OCI-LY7 (cell line): ENCODE data around the gene SFT2D3. TPM values are rescaled to one million over a fixed set of nuclear protein-coding genes. Genes with fewer than 3 reads are reported as not detected.

Experiments
- Bru-seq: library from RNA; stranded (reverse); fragments of 400-500 nt; gene quantifications from one replicate; lab custom pipeline; 2021; lab: Mats Ljungman, UMichigan
- BruChase-seq, 2 experiments: library from RNA; stranded (reverse); fragments of 400-500 nt; gene quantifications; one replicate each; lab custom pipeline; 2021; lab: Mats Ljungman, UMichigan
- BruUV-seq: library from RNA; stranded (reverse); fragments of 400-500 nt; replicated peaks from 2 replicates; lab custom pipeline; 2021; lab: Mats Ljungman, UMichigan
- CTCF ChIA-PET: fragments of 300-600 bp; sonication (Branson Sonifier 250); formaldehyde crosslinking; loops from one replicate; lab custom pipeline; 2022; ENCODE audit warnings: antibody characterized with exemption; ENCODE audit not compliant: unreplicated experiment; lab: Charles Lee
- POLR2A ChIA-PET: fragments of 300-600 bp; sonication (Branson Sonifier 250); formaldehyde crosslinking; loops from one replicate; lab custom pipeline; 2022; ENCODE audit warnings: antibody characterized with exemption; lab: Charles Lee
- DNase-seq: peaks from one replicate; pipeline ENCODE4 v3.0.0-alpha.2; 2015; ENCODE audit warnings: low spot score
- H2AFZ ChIP-seq: fragments of 200-600 bp; sonication (generic), shearing (Covaris generic); 2 replicates; pipeline ENCODE4 v1.6.1; 2014; ENCODE audit warnings: mild to moderate bottlenecking, antibody characterized with exemption, low read length, moderate library complexity
- H3K27ac ChIP-seq: fragments of 200-600 bp; sonication (generic); 2 replicates; pipeline ENCODE4 v1.5.1; 2014; ENCODE audit warnings: mixed run types, low read depth, mild to moderate bottlenecking, moderate library complexity, low read length, inconsistent platforms; ENCODE audit not compliant: poor library complexity, severe bottlenecking
- H3K36me3 ChIP-seq: fragments of 200-600 bp; sonication (generic); 2 replicates; pipeline ENCODE4 v1.6.1; 2014; ENCODE audit warnings: mild to moderate bottlenecking, antibody characterized with exemption, low read length, moderate library complexity, mixed read lengths; ENCODE audit not compliant: insufficient read depth
- H3K4me1 ChIP-seq: fragments of 200-600 bp; sonication (generic); 2 replicates; pipeline ENCODE4 v1.5.1; 2014; ENCODE audit warnings: mild to moderate bottlenecking, low read length; ENCODE audit not compliant: insufficient read depth, poor library complexity, severe bottlenecking
- H3K4me2 ChIP-seq: fragments of 200-600 bp; sonication (generic); 2 replicates; pipeline ENCODE4 v1.6.1; 2014; ENCODE audit warnings: mild to moderate bottlenecking, low read length
- H3K4me3 ChIP-seq: fragments of 200-600 bp; sonication (generic); 2 replicates; pipeline ENCODE4 v1.5.1; 2014; ENCODE audit warnings: mild to moderate bottlenecking, low read depth, low read length; ENCODE audit not compliant: poor library complexity, severe bottlenecking
- H3K79me2 ChIP-seq: fragments of 200-600 bp; sonication (generic); 2 replicates; pipeline ENCODE4 v1.6.1; 2016; ENCODE audit warnings: low read depth, mild to moderate bottlenecking, low read length, moderate library complexity, mixed read lengths; ENCODE audit not compliant: insufficient read depth
- H3K9me2 ChIP-seq: fragments of 200-600 bp; sonication (generic); 2 replicates; pipeline ENCODE4 v1.6.1; 2016; ENCODE audit warnings: mild to moderate bottlenecking, low read length, mixed read lengths; ENCODE audit not compliant: insufficient read depth
- H3K9me3 ChIP-seq: fragments of 200-600 bp; sonication (generic); 2 replicates; pipeline ENCODE4 v1.6.1; 2014; ENCODE audit warnings: mild to moderate bottlenecking, mixed run types, low read length, mixed read lengths
- H4K20me1 ChIP-seq: fragments of 200-600 bp; sonication (generic); 2 replicates; pipeline ENCODE4 v1.6.1; 2014; ENCODE audit warnings: mild to moderate bottlenecking, antibody characterized with exemption, low read length, moderate library complexity, mixed read lengths; ENCODE audit not compliant: insufficient read depth
- CTCF ChIP-seq: fragments of 200-600 bp; sonication (generic); conservative IDR thresholded peaks from 2 replicates; pipeline ENCODE4 v1.5.1; 2014; ENCODE audit warnings: mild to moderate bottlenecking, antibody characterized with exemption, low read length, moderate library complexity, mixed read lengths
- EZH2phosphoT487 ChIP-seq: fragments of 200-600 bp; sonication (generic); IDR thresholded peaks from 2 replicates; pipeline ENCODE4 v1.6.1; 2018; ENCODE audit warnings: low read depth, borderline replicate concordance, mild to moderate bottlenecking, mixed run types, antibody characterized with exemption, low read length, moderate library complexity, mixed read lengths
- intact Hi-C: fragments of 100-400 bp; cut with micrococcal nuclease; formaldehyde crosslinking; loops from one replicate; pipeline ENCODE4 v1.10.0; 2022; ENCODE audit not compliant: unreplicated experiment
- long read RNA-seq: library from polyadenylated mRNA; stranded (forward); transcript quantifications from one replicate; pipeline ENCODE4 v2.0.0, GENCODE V29; 2022
- total RNA-seq, 2 experiments: library from RNA; depleted of rRNA in 1 of 2; stranded (reverse); fragments of >200 nt in 1 of 2; shearing (Covaris generic) in 1 of 2; gene quantifications; 2 replicates each; pipeline ENCODE4 v1.2.3, GENCODE V29; 2014 to 2022

SFT2D3 gene
- 11.0 and 14.3 TPM in 2 replicates for total RNA-seq (2014; rRNA removed; shearing (Covaris generic))
- 7.6 and 9.4 TPM in 2 replicates for total RNA-seq (2022)
- percentile 77 among the genes with signal in this experiment for Bru-seq, nascent RNA
- percentile 50 among the genes with signal in this experiment for BruChase-seq, experiment 1, labeled RNA remaining after a 6-hour chase
- BruChase-seq, experiment 2, labeled RNA remaining after a 2-hour chase = percentile 69 among the genes with signal in this experiment
- long read RNA-seq, transcript SFT2D3-201 (1 exons, 3,735 nt) = major isoform, 37 of 37 reads
- long read RNA-seq, partial matches to known transcripts = 0 of 37 reads
- long read RNA-seq, other reads (novel, unspliced or antisense) = 0 of 37 reads

- ChIA-PET POLR2A (interaction anchor here (0.9 to 1.8 kb wide), 3 partner anchors 53 to 389 kb away, joined by 3 to 5 read pairs (median 5); partner anchors contain the start of gene UGGT1), CTCF (no interaction called here)
- DNase-seq = peak; percentile 95
- Histone ChIP-seq H3K36me3 (peaks cover 39% of the 10 kb centered on the region), H4K20me1 (peaks cover 12% of the 10 kb centered on the region; the same call in 1 of the 2 replicates), H2AFZ (peak within 1 kb of the TSS; percentile 51; the same call in 1 of the 2 replicates), H3K9me2 (no peaks in the 10 kb centered on the region), H3K79me2 (peaks cover 29% of the 10 kb centered on the region; the same call in 1 of the 2 replicates), H3K9me3 (no peaks in the 10 kb centered on the region), H3K27ac (peak within 1 kb of the TSS; percentile 66), H3K4me2 (peak within 1 kb of the TSS; percentile 82), H3K4me1 (peaks cover 31% of the 10 kb centered on the region), H3K4me3 (peak within 1 kb of the TSS; percentile 69)
- no TSS peak for BruUV-seq
- TF ChIP-seq CTCF (no peak), EZH2phosphoT487 (no peak)
- intact Hi-C loops = loop anchor here (1.0 to 5.0 kb wide), 6 partner anchors 109 to 390 kb away; partner anchors contain the start of genes POLR2D, SAP130, UGGT1 and WDR33
Measured at GRCh38 chr2:127701193-127701650, at the start of gene SFT2D3. SFT2D3 (plus strand) TSS chr2:127701497; CDS start chr2:127701529, 32 bp downstream.

- no TSS peak for BruUV-seq
- no peak overlapping the region for H3K4me3 ChIP-seq
- TF ChIP-seq CTCF (no peak), EZH2phosphoT487 (no peak)
- no peak overlapping the region for H2AFZ ChIP-seq
- no peaks in the 10 kb centered on the region for H4K20me1 ChIP-seq
- H3K36me3 ChIP-seq = no peaks in the 10 kb centered on the region
- no peaks in the 10 kb centered on the region for H3K79me2 ChIP-seq
- H3K9me3 ChIP-seq = no peaks in the 10 kb centered on the region
- H3K4me2 ChIP-seq = no peak overlapping the region
- no peak overlapping the region for H3K27ac ChIP-seq
- no peaks in the 10 kb centered on the region for H3K9me2 ChIP-seq
- ChIA-PET CTCF (interaction anchor here (0.5 to 0.9 kb wide), 2 partner anchors 61 to 89 kb away, joined by 3 to 4 read pairs; no protein-coding TSS in a partner anchor), POLR2A (interaction anchor here (0.5 to 1.7 kb wide), 4 partner anchors 12 to 207 kb away, joined by 3 to 4 read pairs (median 4); no protein-coding TSS in a partner anchor)
- no peak for DNase-seq
- H3K4me1 ChIP-seq = no peaks in the 10 kb centered on the region
- intact Hi-C loops = no loop called here
Measured at GRCh38 chr2:127651971-127652550, 49.2 kb upstream of the SFT2D3 start.
